Activated CD8-positive, alpha-beta memory T cell treated with anti-CD3 and anti-CD28 coated beads for 48 hours (primary cell): ENCODE results near the gene CNPY4.
"Not testable (repeated sequence)": the region's sequence is repeated elsewhere in the genome, so short reads cannot be mapped to it uniquely, and the experiment has no call there.

Experiments
- DNase-seq, 3 experiments: peaks; one replicate each; pipeline ENCODE4 v3.0.0-alpha.2; 2020; ENCODE audit warnings: low read depth in 2 of 3, low spot score in 2 of 3

CNPY4 gene

GRCh38 chr7:100118388-100119071 lies 904 bp upstream of the CNPY4 start:
- DNase-seq, result no peak

DNA sequence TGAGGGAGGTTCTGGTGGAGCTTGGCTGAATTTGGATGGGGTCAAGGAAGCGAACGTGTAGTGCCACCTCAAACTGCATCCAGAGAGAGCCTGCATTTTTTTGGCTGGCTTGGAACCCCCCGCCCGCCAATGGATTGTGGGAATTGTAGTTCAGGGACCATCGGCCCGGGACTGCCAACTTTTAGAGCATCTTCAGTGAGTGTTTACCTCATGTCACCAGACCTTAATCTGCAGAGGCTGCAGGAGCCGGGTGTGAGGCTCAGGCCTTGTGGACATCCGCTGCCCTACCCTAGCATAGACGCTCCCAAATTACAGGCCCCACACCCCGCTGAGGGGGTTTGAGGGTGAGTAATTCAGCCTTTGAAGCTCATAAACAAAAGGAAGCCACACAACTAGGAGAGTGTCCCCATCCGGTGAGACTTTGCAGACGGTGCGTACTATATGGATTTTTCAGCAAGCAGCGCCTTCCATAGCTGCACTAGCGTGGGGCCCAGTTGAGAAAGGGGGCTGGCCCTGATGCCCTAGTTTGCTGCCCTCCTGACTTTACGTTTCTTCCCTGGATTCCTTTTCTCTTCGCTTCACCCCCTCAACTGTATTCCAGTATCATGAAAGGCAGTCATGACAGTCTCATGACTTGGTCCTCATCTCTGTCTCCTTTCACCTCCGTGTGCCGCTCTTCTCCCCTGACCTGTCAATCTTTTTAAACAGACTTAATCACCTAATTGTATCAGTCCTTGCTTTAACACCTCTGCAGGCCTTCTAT lies 717 bp downstream of the CNPY4 start:
- peak; percentile 40 to 43 (median 42) for DNase-seq

DNA sequence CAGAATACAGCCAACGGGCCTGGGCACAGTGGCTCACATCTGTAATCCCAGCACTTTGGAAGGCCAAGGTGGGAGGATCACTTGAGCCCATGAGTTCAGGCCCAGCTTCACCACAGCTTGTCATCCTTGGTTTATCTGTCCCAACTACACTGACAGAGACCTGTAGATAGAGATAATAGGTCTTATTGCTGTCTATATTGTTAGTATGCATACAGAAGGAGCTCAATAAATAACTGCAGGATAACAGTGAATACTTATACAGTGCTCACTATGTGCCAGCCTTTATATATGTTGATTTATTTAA lies 1.3 kb downstream of the CNPY4 start:
- no peak for DNase-seq

GRCh38 chr7:100122067-100122466 lies 2.6 kb downstream of the CNPY4 start:
- no peak for DNase-seq

DNA sequence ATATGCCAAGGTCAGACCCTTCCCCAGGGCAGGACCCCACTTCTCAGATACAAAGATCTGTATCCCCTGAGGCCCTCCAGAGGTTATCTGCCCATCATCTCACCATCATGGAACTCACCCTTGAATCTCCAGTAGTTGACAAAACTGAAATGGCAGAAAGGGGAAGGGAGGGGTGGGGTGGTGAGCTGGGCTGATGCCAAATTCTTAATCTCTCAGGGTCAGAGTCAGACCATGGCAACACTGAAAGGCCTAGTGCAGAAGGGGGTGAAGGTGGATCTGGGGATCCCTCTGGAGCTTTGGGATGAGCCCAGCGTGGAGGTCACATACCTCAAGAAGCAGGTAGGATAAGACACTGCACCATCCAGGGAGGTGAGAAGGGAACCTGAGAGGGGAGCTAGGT lies 3.1 kb downstream of the CNPY4 start:
- DNase-seq, result no peak

DNA sequence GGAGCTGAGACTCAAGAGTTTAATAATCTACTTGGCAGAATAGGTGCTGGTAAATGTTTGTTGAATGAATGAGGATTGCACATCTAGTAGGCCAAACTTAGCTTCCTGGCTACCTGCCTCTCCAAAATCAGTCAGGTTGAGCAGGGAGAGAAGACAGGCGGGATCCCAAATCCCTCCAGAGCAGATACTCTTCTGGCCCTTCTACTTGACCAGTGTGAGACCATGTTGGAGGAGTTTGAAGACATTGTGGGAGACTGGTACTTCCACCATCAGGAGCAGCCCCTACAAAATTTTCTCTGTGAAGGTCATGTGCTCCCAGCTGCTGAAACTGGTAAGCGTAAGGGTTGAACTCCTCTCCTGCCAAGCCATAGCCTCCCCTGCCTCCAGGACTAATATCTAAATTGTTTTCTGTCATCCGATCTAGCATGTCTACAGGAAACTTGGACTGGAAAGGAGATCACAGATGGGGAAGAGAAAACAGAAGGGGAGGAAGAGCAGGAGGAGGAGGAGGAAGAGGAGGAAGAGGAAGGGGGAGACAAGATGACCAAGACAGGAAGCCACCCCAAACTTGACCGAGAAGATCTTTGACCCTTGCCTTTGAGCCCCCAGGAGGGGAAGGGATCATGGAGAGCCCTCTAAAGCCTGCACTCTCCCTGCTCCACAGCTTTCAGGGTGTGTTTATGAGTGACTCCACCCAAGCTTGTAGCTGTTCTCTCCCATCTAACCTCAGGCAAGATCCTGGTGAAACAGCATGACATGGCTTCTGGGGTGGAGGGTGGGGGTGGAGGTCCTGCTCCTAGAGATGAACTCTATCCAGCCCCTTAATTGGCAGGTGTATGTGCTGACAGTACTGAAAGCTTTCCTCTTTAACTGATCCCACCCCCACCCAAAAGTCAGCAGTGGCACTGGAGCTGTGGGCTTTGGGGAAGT lies 5.1 kb downstream of the CNPY4 start:
- DNase-seq, result no peak

- no peak for DNase-seq
These were observed 7.0 kb downstream of the CNPY4 start for GRCh38 chr7:100126239-100126930.

DNA sequence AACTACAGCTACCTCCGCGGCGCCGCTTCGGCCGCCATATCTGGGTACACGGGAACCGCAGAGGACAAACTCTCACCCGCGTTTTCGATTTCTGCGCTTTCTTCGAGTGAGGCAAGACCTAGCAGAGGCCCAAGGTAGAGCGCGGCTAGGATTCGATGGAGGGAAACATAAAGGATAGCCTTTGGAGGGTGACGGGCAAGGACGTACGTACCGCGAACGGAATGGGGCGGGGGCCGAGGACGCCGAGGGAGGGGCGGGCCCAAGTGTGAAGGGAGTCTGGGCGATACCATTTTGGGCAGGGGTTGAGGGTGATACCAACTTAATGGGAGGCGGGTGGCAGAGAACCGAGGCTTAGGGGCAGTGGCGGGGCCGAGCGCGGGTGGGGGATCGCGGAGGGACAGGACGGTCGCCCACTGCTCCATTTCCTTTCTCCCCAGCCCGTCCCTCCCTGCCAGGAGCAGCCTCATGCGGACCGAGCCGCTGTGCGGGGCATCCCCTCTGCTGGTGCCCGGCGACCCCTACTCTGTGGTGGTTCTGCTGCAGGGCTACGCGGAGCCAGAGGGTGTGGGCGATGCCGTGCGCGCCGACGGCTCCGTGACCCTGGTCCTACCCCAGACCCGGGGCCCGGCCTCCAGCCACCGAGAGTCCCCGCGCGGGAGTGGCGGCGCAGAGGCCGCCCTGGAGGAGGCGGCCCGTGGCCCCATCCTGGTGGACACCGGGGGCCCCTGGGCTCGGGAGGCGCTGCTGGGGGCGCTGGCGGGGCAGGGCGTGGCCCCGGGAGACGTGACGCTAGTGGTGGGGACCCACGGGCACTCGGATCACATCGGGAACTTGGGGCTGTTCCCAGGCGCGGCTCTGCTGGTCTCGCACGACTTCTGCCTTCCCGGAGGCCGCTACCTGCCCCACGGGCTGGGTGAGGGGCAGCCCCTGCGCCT lies 7.8 kb downstream of the CNPY4 start, which contains the start of gene MBLAC1:
MBLAC1 (plus strand) TSS at position 37 of the 935 bp plus-strand sequence; CDS start at position 466, 429 bp downstream.
- DNase-seq, result peak; percentile 78 to 92 (median 85)

DNA sequence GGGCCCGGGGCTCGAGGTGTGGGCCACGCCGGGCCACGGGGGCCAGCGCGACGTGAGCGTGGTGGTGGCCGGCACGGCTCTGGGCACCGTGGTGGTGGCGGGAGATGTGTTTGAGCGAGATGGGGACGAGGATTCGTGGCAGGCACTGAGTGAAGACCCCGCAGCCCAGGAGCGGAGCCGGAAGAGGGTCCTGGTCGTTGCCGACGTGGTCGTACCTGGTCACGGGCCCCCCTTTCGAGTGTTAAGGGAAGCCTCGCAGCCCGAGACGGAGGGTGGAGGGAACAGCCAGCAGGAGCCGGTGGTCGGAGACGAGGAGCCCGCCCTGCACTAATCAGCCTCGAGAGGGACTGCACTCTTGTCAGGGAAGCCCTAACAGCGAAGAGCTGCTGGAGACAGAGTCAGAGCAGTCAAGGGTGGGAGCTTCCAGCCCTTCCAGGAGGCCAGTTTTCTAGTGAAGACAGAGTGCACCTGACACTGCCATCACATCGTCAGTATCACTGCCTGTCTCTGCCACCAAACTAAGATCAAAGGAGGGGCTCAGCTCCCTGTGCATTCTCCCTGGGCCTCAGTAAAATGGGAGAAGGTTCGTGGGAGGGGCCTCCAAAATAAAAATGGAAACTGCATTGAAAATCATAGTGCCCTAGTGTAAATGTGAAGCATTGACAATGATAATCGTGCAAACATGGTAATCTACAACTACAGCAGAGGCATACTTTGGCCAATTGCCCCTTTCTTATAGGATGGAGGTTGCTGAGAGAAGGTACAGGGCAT lies 8.6 kb downstream of the CNPY4 start:
- DNase-seq, result no peak

DNA sequence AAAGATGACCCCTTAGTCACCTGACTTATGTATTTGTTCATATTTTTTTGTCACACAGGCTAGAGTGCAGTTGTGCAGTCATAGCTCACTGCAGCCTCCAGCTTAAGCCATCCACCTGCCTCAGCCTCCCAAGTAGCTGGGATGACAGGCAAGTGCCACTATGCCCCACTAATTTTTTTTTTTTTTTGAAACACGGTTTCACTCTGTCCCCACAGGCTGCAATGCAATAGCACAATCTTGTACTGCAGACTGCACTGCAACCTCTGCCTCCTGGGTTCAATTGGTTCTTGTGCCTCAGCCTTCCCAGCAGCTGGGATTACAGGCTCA lies 9.2 kb downstream of the CNPY4 start:
- DNase-seq, result no peak

DNA sequence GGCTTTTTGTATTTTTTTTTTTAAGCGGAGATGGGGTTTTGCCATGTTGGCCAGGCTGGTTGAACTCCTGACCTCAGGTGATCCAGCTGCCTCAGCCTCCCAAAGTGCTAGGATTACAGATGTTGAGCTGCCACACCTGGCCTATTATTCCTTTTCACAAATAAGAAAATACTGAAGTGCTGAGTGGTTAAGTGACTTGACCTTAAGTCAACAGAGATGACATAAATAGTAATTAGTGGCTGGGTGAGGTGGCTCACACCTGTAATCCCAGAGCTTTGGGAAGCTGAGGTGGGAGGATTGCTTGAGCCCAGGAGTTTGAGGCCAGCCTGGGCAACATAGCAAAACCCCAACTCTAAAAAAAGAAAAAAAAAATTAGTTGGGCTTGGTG lies 10.8 kb downstream of the CNPY4 start:
- not testable (repeated sequence) for DNase-seq

GRCh38 chr7:100130608-100131453 lies 11.4 kb downstream of the CNPY4 start:
- peak in 2 of 3 experiments; percentile 69 to 81 for DNase-seq

DNA sequence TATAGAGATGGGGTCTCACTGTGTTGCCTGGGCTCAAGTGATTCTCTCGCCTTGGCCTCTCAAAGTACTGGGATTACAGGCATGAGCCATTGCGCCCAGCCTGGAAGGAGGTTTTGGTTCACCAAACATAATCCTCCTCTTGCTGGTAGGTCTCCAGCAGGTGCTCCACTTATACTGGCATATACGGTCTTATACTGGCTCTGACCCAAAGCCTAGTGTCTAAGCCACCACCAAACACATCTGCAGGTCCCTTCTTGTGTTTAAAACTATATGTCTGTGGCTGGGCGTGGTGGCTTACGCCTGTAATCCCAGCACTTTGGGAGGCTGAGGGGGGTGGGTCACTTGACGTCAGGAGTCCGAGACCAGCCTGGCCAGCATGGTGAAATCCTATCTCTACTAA lies 12.7 kb downstream of the CNPY4 start:
- DNase-seq, result no peak

DNA sequence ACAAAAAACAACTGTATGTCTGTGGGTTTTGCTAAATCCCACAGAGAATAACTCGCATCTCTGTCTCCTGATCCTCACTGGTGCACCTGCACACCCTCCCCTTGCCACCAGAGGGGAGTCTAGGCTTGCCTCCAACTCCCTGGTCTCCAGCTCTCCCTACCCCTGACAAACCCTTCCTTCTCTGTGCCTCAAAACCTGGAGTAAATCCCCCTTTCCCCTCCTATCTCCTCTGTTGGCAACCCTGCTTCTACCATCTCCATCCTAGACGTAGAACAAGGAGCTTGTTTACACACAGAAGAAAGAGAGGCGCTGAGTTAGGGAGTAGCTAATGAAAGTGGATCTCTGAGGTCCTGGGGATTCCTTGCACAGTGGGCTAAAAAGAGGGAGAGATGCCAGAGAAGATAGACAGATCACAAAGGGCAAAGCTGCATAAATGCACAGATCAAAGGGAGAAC lies 13.3 kb downstream of the CNPY4 start:
- DNase-seq, result peak in 1 of 3 experiments; percentile 34

GRCh38 chr7:100137851-100138760 lies 18.7 kb downstream of the CNPY4 start:
- DNase-seq, result no peak

DNA sequence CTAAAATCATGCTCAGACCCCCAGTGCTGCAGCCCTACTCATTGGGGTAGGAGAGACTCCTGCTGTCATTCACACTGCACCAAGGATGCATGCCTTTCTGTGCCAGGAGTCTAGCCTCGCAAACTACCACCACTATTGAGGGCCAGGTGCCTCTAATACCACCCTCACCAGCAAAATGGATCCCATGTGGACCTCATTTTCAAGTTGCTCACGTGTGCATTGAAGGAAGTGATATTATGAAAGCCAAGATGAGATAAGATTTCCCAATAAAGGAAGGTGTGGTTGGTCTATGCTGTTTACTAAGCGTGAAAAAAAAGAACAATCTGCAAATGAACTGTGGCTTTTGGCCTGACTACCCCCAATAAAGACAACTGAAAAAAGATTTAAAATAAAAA lies 22.1 kb downstream of the CNPY4 start:
- DNase-seq, result no peak

GRCh38 chr7:100142461-100142860 lies 23.0 kb downstream of the CNPY4 start:
- DNase-seq, result no peak
